ENCODE results near the gene TCF7L2.

DNA sequence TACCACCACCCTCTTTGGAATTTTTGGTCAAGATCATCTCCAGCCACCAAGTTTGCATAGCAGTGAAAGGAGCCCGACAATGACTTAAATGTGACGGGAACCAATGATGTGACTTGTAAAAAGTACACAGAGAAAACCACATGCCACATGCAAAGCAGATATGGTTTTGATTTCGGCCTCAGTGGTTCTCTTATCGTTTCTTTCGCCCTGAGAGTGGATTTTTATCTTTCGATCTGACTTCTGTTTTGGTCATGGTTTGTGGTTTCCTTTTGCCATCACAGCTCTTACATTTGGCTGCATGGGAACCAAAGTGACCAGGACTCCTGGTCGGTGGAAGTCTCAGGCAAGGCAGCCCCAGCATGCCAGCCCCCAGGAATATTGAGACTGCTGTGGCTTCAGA, 31.5 kb downstream of the TCF7L2 start:
- TF ChIP-seq, protein P1, sequence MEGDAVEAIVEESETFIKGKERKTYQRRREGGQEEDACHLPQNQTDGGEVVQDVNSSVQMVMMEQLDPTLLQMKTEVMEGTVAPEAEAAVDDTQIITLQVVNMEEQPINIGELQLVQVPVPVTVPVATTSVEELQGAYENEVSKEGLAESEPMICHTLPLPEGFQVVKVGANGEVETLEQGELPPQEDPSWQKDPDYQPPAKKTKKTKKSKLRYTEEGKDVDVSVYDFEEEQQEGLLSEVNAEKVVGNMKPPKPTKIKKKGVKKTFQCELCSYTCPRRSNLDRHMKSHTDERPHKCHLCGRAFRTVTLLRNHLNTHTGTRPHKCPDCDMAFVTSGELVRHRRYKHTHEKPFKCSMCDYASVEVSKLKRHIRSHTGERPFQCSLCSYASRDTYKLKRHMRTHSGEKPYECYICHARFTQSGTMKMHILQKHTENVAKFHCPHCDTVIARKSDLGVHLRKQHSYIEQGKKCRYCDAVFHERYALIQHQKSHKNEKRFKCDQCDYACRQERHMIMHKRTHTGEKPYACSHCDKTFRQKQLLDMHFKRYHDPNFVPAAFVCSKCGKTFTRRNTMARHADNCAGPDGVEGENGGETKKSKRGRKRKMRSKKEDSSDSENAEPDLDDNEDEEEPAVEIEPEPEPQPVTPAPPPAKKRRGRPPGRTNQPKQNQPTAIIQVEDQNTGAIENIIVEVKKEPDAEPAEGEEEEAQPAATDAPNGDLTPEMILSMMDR (IDR thresholded peaks at IDR 0.05; ENCODE audit: low read depth, low read length, poor library complexity, severe bottlenecking), result no peak
- no peak; the same call in 1 of the 2 replicates for TF ChIP-seq EZH2phosphoT487 (IDR thresholded peaks at IDR 0.05; ENCODE audit: borderline replicate concordance, low read length)

All from DOHH2 (cell line).